K562 (cell line): ENCODE data around the gene TNRC6B. TPM values are rescaled to one million over a fixed set of nuclear protein-coding genes. Genes with fewer than 3 reads are reported as not detected.

Experiments used
- CHCHD3 ChIP-seq: fragments of 250-450 bp; sonication (Bioruptor Pico); IDR thresholded peaks from 2 replicates; pipeline ENCODE4 v2.1.2; 2022; ENCODE audit warnings: mild to moderate bottlenecking
- CHD7 ChIP-seq: fragments of 200-600 bp; sonication (generic); IDR thresholded peaks from one replicate; pipeline ENCODE4 v1.6.1; 2012; ENCODE audit warnings: mild to moderate bottlenecking, low read depth, low read length, inconsistent platforms
- COPS2 ChIP-seq: fragments of 450-650 bp; conservative IDR thresholded peaks from 2 replicates; pipeline ENCODE4 v1.6.1; 2016; ENCODE audit warnings: mild to moderate bottlenecking, moderate library complexity
- CREB1 ChIP-seq, 2 experiments: sonication (generic) in 1 of 2; formaldehyde crosslinking in 1 of 2; IDR thresholded peaks; 2 replicates each; pipeline versions ENCODE4 v1.6.1 to v1.8.0; 2012 to 2022; ENCODE audit warnings: inconsistent platforms in 1 of 2, mild to moderate bottlenecking in 1 of 2, missing genetic modification reagents in 1 of 2, moderate library complexity in 1 of 2
- EZH2 ChIP-seq: IDR thresholded peaks from 2 replicates; pipeline ENCODE4 v1.6.1; 2012; ENCODE audit warnings: low read depth, mild to moderate bottlenecking, inconsistent platforms, low read length, borderline replicate concordance
- HDAC2 ChIP-seq: fragments of 450-650 bp; IDR thresholded peaks from 2 replicates; pipeline ENCODE4 v1.6.1; 2016; ENCODE audit warnings: mild to moderate bottlenecking
- KDM1A ChIP-seq, 2 experiments: fragments of 450-650 bp; IDR thresholded peaks; 2 replicates each; pipeline ENCODE4 v1.6.1; 2016; ENCODE audit warnings: mild to moderate bottlenecking in 2 of 2
- THRAP3 ChIP-seq: fragments of 450-650 bp; IDR thresholded peaks from 2 replicates; pipeline ENCODE4 v1.6.1; 2016; ENCODE audit warnings: mild to moderate bottlenecking, inconsistent platforms, borderline replicate concordance
- U2AF1 ChIP-seq: fragments of 200-400 bp; formaldehyde crosslinking; optimal IDR thresholded peaks from 2 replicates; pipeline ENCODE3; 2017; ENCODE audit warnings: mild to moderate bottlenecking, low read depth, low read length, moderate library complexity
- ZNF280A ChIP-seq: fragments of 450-650 bp; IDR thresholded peaks from 2 replicates; pipeline ENCODE4 v1.6.1; 2018; ENCODE audit warnings: mild to moderate bottlenecking, low read depth; ENCODE audit not compliant: partially characterized antibody
- ZNF384 ChIP-seq: IDR thresholded peaks from 2 replicates; pipeline ENCODE4 v1.6.1; 2012; ENCODE audit warnings: low read depth, low read length, improper control_type of control experiment
- ZNF436 ChIP-seq: fragments of 250-450, 450-650 bp; sonication (Bioruptor Pico); formaldehyde crosslinking; IDR thresholded peaks from 2 replicates; pipeline ENCODE4 v1.7.0; 2020; ENCODE audit warnings: mild to moderate bottlenecking
- ZNF512 ChIP-seq: IDR thresholded peaks from 2 replicates; pipeline ENCODE4 v1.6.1; 2016; ENCODE audit warnings: missing genetic modification characterization, missing compliant biosample characterization
- polyA plus RNA-seq, 8 experiments: library from polyadenylated mRNA; depleted of rRNA in 4 of 8; stranded (reverse) in 5 of 8; unstranded in 3 of 8; fragments of >200 nt; fragmentation: Nextera tagmentation in 2 of 8; fragmentation: Illumina TruSeq in 1 of 8; extraction: Ambion mirVana in 2 of 8; extraction: Trizol in 1 of 8; gene quantifications; 2 replicates each; pipeline versions ENCODE4 v1.2.1 to v1.2.3, GENCODE V29; 2011 to 2014; ENCODE audit warnings: inconsistent platforms in 1 of 8, missing spikeins in 1 of 8
- total RNA-seq, 7 experiments: library from RNA; depleted of rRNA in 6 of 7; stranded (reverse); fragments of >200 nt in 6 of 7; fragmentation: Illumina TruSeq in 2 of 7; extraction: Trizol in 2 of 7; gene quantifications; 2 replicates each; pipeline versions ENCODE4 v1.2.1 to v1.2.3, GENCODE V29; 2011 to 2021; ENCODE audit warnings: low replicate concordance in 1 of 7

The TNRC6B gene
- total and polyA plus RNA-seq, 9 of the 15 experiments (the other 6 are each of a cell fraction or from before 2014, with no cell fraction given): 0.96 to 18.8 (median 10.8) TPM

- TF ChIP-seq CHCHD3: no peak
- no peak for TF ChIP-seq CHD7
- peak; percentile 8 to 47; a peak in 3 of 4 replicates for TF ChIP-seq KDM1A (IDR thresholded peaks at IDR 0.05)
- no peak for TF ChIP-seq COPS2
- TF ChIP-seq EZH2: no peak
- peak; percentile 65; the same call in 1 of the 2 replicates for TF ChIP-seq THRAP3
- TF ChIP-seq CREB1 (IDR thresholded peaks at IDR 0.05): no peak
- TF ChIP-seq CREB1 (CRISPR knock-in tag; IDR thresholded peaks at IDR 0.05): no peak
- no peak for TF ChIP-seq ZNF436 (CRISPR knock-in tag)
- TF ChIP-seq ZNF280A: no peak
- peak; percentile 62 for TF ChIP-seq HDAC2
- no peak for TF ChIP-seq ZNF512
- TF ChIP-seq ZNF384: 0 out of 2 replicates have a peak, but pooled peaks have one; percentile 20
- TF ChIP-seq U2AF1: no peak
Measured at GRCh38 chr22:40176921-40177737, 596 bp upstream of the TNRC6B start (continued).
